ENCODE data around the gene CATSPERE.

- TF ChIP-seq EP300 (IDR thresholded peaks at IDR 0.05) = no peak
- no peak for TF ChIP-seq CTCF (IDR thresholded peaks at IDR 0.05)
Observed at GRCh38 chr1:244442850-244443249, 18.2 kb upstream of the CATSPERE start.
